Testis (tissue), 3 donors: ENCODE measurements around the gene IPO9. TPM values are rescaled to one million over a fixed set of nuclear protein-coding genes. Genes with fewer than 3 reads are reported as not detected.
A peak's percentile ranks its signal among the peaks of the same experiment; 100 is the strongest.

Experiments
- DNase-seq: peaks from one replicate; pipeline ENCODE4 v3.0.0-alpha.2; 2019
- H3K27ac ChIP-seq, 2 donors: fragments of 200-600 bp; sonication (generic); one replicate each; pipeline ENCODE4 v1.5.1; 2019
- H3K27me3 ChIP-seq: fragments of 200-600 bp; sonication (generic); one replicate; pipeline ENCODE4 v1.5.1; 2019
- H3K36me3 ChIP-seq: fragments of 200-600 bp; sonication (generic); one replicate; pipeline ENCODE4 v1.5.1; 2017; ENCODE audit warnings: low read depth; ENCODE audit errors: missing control alignments
- H3K4me1 ChIP-seq: fragments of 200-600 bp; sonication (generic); one replicate; pipeline ENCODE4 v1.5.1; 2019
- H3K4me3 ChIP-seq, 2 donors: fragments of 200-600 bp; sonication (generic); one replicate each; pipeline ENCODE4 v1.5.1; 2017 to 2019
- H3K9me3 ChIP-seq: fragments of 200-600 bp; sonication (generic); one replicate; pipeline ENCODE4 v1.5.1; 2017
- POLR2A ChIP-seq: fragments of 450-650 bp; IDR thresholded peaks from one replicate; pipeline ENCODE4 v1.6.1; 2017; ENCODE audit warnings: antibody characterized with exemption, mild to moderate bottlenecking, moderate library complexity
- WGBS, 2 donors: methylation state at CpG; one replicate each; pipeline ENCODE4 v1.1.5; 2018; 5-methylcytosine and 5-hydroxymethylcytosine counted together
- intact Hi-C: fragments of 100-400 bp; cut with DNase I; formaldehyde crosslinking; loops from one replicate; pipeline ENCODE4 v1.15.1; 2023; ENCODE audit warnings: low total_unique reads
- polyA plus RNA-seq: library from polyadenylated mRNA; stranded (reverse); fragments of 350-450 nt; fragmentation: Illumina TruSeq; extraction: RNeasy Lipid Tissue Mini Kit (QIAGEN cat#74804); gene quantifications from one replicate; pipeline ENCODE4 v1.2.3, GENCODE V29; 2014; ENCODE audit warnings: low read depth, low replicate concordance; ENCODE audit not compliant: insufficient read depth
- total RNA-seq, 2 donors: library from RNA; depleted of rRNA; stranded (reverse); fragments of >200 nt; gene quantifications; one replicate each; pipeline ENCODE4 v1.2.3, GENCODE V29; 2016
- TF ChIP-seq, protein P1 (sequence below), 3 experiments: fragments of 450-650 bp in 2 of 3; fragments of 200-600 bp in 1 of 3; sonication (generic) in 1 of 3; IDR thresholded peaks; one replicate each; pipeline ENCODE4 v1.5.1; 2016 to 2019; ENCODE audit warnings: antibody characterized with exemption in 3 of 3, mild to moderate bottlenecking in 2 of 3, moderate library complexity in 1 of 3

IPO9 gene
- total and polyA plus RNA-seq, 3 donors from 2014 or later, result 29.4 to 33.0 (median 30.5) TPM

DNA sequence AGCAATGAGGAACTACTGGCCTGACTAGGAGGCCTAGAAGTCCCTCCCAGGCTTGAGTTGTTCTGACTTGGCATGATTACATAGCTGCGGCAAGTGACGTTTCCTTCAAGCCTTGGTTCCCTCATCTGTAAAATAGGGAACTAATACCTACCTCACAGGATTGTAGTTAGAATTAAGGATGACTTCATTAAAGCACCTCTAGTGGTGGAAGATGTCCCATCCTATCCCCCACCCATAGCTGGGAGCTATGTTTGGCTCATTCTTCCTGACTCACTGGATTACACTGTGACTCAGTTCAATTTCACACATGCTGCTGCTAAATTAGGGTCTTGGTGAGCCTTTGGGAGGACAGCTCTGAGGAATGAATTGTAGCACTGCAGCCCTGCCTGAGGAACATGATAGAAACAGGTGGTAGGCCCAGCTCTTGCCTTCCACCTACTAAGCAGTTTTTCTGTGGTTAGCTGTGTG is 53.7 kb downstream of the IPO9 start:
- WGBS, 2 donors, result 78 to 83% methylated on average over 2 of the region's 2 CpGs
- peak; percentile 16 for DNase-seq
- TF ChIP-seq POLR2A, result no peak
- TF ChIP-seq, protein P1, sequence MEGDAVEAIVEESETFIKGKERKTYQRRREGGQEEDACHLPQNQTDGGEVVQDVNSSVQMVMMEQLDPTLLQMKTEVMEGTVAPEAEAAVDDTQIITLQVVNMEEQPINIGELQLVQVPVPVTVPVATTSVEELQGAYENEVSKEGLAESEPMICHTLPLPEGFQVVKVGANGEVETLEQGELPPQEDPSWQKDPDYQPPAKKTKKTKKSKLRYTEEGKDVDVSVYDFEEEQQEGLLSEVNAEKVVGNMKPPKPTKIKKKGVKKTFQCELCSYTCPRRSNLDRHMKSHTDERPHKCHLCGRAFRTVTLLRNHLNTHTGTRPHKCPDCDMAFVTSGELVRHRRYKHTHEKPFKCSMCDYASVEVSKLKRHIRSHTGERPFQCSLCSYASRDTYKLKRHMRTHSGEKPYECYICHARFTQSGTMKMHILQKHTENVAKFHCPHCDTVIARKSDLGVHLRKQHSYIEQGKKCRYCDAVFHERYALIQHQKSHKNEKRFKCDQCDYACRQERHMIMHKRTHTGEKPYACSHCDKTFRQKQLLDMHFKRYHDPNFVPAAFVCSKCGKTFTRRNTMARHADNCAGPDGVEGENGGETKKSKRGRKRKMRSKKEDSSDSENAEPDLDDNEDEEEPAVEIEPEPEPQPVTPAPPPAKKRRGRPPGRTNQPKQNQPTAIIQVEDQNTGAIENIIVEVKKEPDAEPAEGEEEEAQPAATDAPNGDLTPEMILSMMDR (IDR thresholded peaks at IDR 0.05), result no peak
- Histone ChIP-seq H3K27me3 (no peaks in the 10 kb centered on the region), H3K27ac (no peak overlapping the region), H3K4me1 (peaks cover 32% of the 10 kb centered on the region), H3K36me3 (no peaks in the 10 kb centered on the region), H3K9me3 (no peaks in the 10 kb centered on the region), H3K4me3 (no peak overlapping the region)
- intact Hi-C loops, result no loop called here

DNA sequence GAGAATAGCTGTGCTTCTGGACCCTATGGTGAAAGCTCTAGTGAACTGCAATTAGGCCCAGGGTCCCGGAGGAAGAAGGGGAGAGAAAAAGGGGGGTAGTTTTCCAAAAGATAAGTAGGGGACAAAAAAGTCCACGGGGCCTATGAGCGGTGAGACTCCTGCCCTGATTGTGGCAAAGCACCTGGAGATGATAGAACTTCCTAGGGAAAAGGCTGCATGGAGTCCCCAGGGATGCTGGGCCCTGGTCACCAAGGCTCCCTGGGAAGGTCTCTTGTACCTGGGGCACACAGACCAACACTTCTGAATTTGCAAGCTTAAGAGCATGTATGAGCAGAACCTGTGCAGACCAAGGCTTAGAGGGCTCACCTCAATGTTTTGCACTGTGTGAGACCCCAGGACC is 54.3 kb downstream of the IPO9 start:
- no peak for DNase-seq
- Histone ChIP-seq H3K36me3 (no peaks in the 10 kb centered on the region), H3K9me3 (no peaks in the 10 kb centered on the region), H3K4me1 (peaks cover 35% of the 10 kb centered on the region), H3K4me3 (no peak overlapping the region), H3K27me3 (no peaks in the 10 kb centered on the region), H3K27ac (peak overlapping the region in 1 of 2 donors; percentile 63)
- 76 to 87% methylated on average over 3 of the region's 3 CpGs for WGBS, 2 donors
- TF ChIP-seq POLR2A, result no peak
- TF ChIP-seq, protein P1 (IDR thresholded peaks at IDR 0.05), result no peak
- intact Hi-C loops, result no loop called here

GRCh38 chr1:201883786-201884185 is 54.8 kb downstream of the IPO9 start:
- H3K9me3 ChIP-seq, result no peaks in the 10 kb centered on the region
- peaks cover 35% of the 10 kb centered on the region for H3K4me1 ChIP-seq
- TF ChIP-seq POLR2A, result no peak
- TF ChIP-seq, protein P1 (IDR thresholded peaks at IDR 0.05), result no peak
- peak; percentile 86 for DNase-seq
- intact Hi-C loops, result no loop called here
- H3K27me3 ChIP-seq, result no peaks in the 10 kb centered on the region
- 26 to 29% methylated on average over 7 of the region's 7 CpGs for WGBS, 2 donors
- no peaks in the 10 kb centered on the region for H3K36me3 ChIP-seq
- H3K4me3 ChIP-seq, result no peak overlapping the region
- peak overlapping the region; percentile 40 to 63 for H3K27ac ChIP-seq

GRCh38 chr1:201884425-201884824 is 55.5 kb downstream of the IPO9 start:
- H3K36me3 ChIP-seq, result no peaks in the 10 kb centered on the region
- WGBS, 2 donors, result 38 to 67% methylated on average over 1 of the region's 1 CpG
- intact Hi-C loops, result no loop called here
- peak; percentile 12 for DNase-seq
- no peaks in the 10 kb centered on the region for H3K9me3 ChIP-seq
- peaks cover 37% of the 10 kb centered on the region for H3K4me1 ChIP-seq
- peak overlapping the region; percentile 40 to 63 for H3K27ac ChIP-seq
- TF ChIP-seq, protein P1 (IDR thresholded peaks at IDR 0.05), result no peak
- no peak for TF ChIP-seq POLR2A
- no peaks in the 10 kb centered on the region for H3K27me3 ChIP-seq
- H3K4me3 ChIP-seq, result no peak overlapping the region

DNA sequence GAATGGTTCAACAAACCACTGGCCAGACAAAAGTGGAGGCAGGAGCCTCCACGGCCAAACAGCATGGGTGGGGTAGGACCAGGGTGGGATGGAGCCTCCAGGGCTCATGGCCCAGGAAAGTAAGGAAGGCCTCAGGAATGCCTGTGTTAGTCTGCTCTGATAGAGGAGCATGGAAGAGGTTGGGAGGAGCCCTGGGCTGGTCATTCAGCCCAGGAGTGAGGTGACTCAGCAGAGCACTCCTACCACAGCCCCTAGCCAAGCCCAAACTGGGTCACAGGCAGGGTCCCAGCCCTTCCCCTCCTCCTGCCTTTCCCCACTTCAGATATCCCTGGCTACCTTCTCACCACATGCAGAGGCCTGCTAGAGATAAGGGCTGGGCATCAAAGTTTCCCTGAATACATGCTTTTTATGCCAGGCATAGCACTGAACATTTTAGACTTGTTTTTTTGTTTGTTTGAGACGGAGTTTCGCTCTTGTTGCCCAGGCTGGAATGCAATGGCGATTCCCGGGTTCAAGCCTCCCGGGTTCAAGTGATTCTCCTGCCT is 56.6 kb downstream of the IPO9 start:
- peaks cover 45% of the 10 kb centered on the region for H3K4me1 ChIP-seq
- H3K27ac ChIP-seq, result peak overlapping the region; percentile 5 to 63
- peak; percentile 14 for DNase-seq

More for the DNA sequence above, 56.6 kb downstream of the IPO9 start:
- intact Hi-C loops, result no loop called here
- Histone ChIP-seq H3K36me3 (no peaks in the 10 kb centered on the region), H3K27me3 (no peaks in the 10 kb centered on the region), H3K9me3 (no peaks in the 10 kb centered on the region), H3K4me3 (no peak overlapping the region)
- 78 to 82% methylated on average over 6 of the region's 6 CpGs for WGBS, 2 donors
- no peak for TF ChIP-seq POLR2A
- TF ChIP-seq, protein P1 (IDR thresholded peaks at IDR 0.05), result no peak
